ENCODE measurements around the gene DGCR2. TPM values are rescaled to one million over a fixed set of nuclear protein-coding genes. Genes with fewer than 3 reads are reported as not detected.
A peak's percentile ranks its signal among the peaks of the same experiment; 100 is the strongest.
"Not testable (repeated sequence)": the region's sequence is repeated elsewhere in the genome, so short reads cannot be mapped to it uniquely, and the experiment has no call there.

DGCR2 gene
- total RNA-seq, 2 experiments from 2014 or later, result 31.9 to 35.5 TPM

GRCh38 chr22:19027371-19028059 is 94.7 kb downstream of the DGCR2 start:
- H3K9me3 Mint-ChIP-seq; H3K4me1 ChIP-seq (ENCODE audit: insufficient read depth, low read length); H3K27me3 ChIP-seq (ENCODE audit: control insufficient read depth in 1 of 2, insufficient read depth in 2 of 2, low read length in 2 of 2); H3K4me1 Mint-ChIP-seq (ENCODE audit: low read depth); H3K9me3 ChIP-seq (ENCODE audit: control insufficient read depth in 1 of 2, insufficient read depth in 1 of 2, low read length in 2 of 2); DNase-seq; ATAC-seq (ENCODE audit: poor library complexity); intact Hi-C loops (cut with DNase I, micrococcal nuclease); H3K27ac ChIP-seq (ENCODE audit: low read depth in 1 of 2, low read length in 2 of 2); H3K36me3 ChIP-seq (ENCODE audit: insufficient read depth, low read length); H3K36me3 Mint-ChIP-seq (ENCODE audit: low read depth); CTCF ChIA-PET; H3K4me3 Mint-ChIP-seq; H3K27ac Mint-ChIP-seq; POLR2A ChIA-PET; H3K4me3 ChIP-seq (ENCODE audit: low read length): not testable (repeated sequence)
- H3K27me3 Mint-ChIP-seq, result peaks cover 31% of the 10 kb centered on the region

GRCh38 chr22:19026080-19026479 is 96.1 kb downstream of the DGCR2 start:
- ATAC-seq (ENCODE audit: poor library complexity); H3K4me3 Mint-ChIP-seq; intact Hi-C loops (cut with DNase I, micrococcal nuclease); H3K27ac ChIP-seq (ENCODE audit: low read depth in 1 of 2, low read length in 2 of 2); H3K9me3 Mint-ChIP-seq; H3K27me3 ChIP-seq (ENCODE audit: control insufficient read depth in 1 of 2, insufficient read depth in 2 of 2, low read length in 2 of 2); H3K4me1 Mint-ChIP-seq (ENCODE audit: low read depth); H3K27ac Mint-ChIP-seq; H3K9me3 ChIP-seq (ENCODE audit: control insufficient read depth in 1 of 2, insufficient read depth in 1 of 2, low read length in 2 of 2); POLR2A ChIA-PET; H3K36me3 ChIP-seq (ENCODE audit: insufficient read depth, low read length); CTCF ChIA-PET; H3K36me3 Mint-ChIP-seq (ENCODE audit: low read depth); H3K4me3 ChIP-seq (ENCODE audit: low read length); DNase-seq; H3K4me1 ChIP-seq (ENCODE audit: insufficient read depth, low read length): not testable (repeated sequence)
- peaks cover 31% of the 10 kb centered on the region for H3K27me3 Mint-ChIP-seq

DNA sequence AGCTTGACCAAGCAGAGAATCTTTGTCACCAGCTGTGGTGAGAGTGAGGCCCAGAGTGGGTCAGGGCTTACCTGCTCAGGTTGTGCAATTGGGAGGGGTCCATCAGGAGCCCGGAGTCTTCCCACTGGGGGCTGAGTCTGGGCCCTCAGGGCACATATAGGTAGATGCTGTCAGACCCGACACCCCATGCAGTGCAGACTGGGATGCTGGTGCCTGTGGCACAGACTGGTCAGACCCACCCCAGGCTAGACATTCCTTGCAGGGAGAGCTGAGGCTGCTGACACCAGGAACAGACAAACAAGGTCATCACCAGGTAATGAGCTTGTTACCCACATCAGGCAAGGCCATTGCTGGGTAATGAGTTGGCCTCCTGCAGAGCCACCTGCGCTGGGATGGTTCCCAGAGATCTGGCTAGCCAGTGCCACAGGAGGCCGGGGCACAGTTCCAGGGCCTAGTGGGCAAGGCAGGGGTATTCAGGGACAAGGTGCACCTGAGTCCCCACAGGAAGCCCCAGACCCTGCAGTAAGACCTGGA is 97.2 kb downstream of the DGCR2 start:
- H3K36me3 Mint-ChIP-seq (ENCODE audit: low read depth); H3K27ac Mint-ChIP-seq; ATAC-seq (ENCODE audit: poor library complexity); DNase-seq; POLR2A ChIA-PET; H3K9me3 ChIP-seq (ENCODE audit: control insufficient read depth in 1 of 2, insufficient read depth in 1 of 2, low read length in 2 of 2); H3K4me1 ChIP-seq (ENCODE audit: insufficient read depth, low read length); intact Hi-C loops (cut with DNase I, micrococcal nuclease); H3K4me1 Mint-ChIP-seq (ENCODE audit: low read depth); H3K9me3 Mint-ChIP-seq; H3K36me3 ChIP-seq (ENCODE audit: insufficient read depth, low read length); H3K4me3 ChIP-seq (ENCODE audit: low read length); CTCF ChIA-PET; H3K4me3 Mint-ChIP-seq; H3K27ac ChIP-seq (ENCODE audit: low read depth in 1 of 2, low read length in 2 of 2): not testable (repeated sequence)
- peaks cover 7 to 12% of the 10 kb centered on the region in 2 experiments for H3K27me3 ChIP-seq (ENCODE audit: control insufficient read depth in 1 of 2, insufficient read depth in 2 of 2, low read length in 2 of 2)
- peaks cover 31% of the 10 kb centered on the region for H3K27me3 Mint-ChIP-seq

GRCh38 chr22:19023931-19024330 is 98.3 kb downstream of the DGCR2 start:
- CTCF ChIA-PET; H3K9me3 Mint-ChIP-seq; ATAC-seq (ENCODE audit: poor library complexity); intact Hi-C loops (cut with DNase I, micrococcal nuclease); H3K36me3 ChIP-seq (ENCODE audit: insufficient read depth, low read length); H3K4me1 ChIP-seq (ENCODE audit: insufficient read depth, low read length); H3K4me3 ChIP-seq (ENCODE audit: low read length); H3K27ac ChIP-seq (ENCODE audit: low read depth in 1 of 2, low read length in 2 of 2); H3K9me3 ChIP-seq (ENCODE audit: control insufficient read depth in 1 of 2, insufficient read depth in 1 of 2, low read length in 2 of 2); H3K4me1 Mint-ChIP-seq (ENCODE audit: low read depth); H3K4me3 Mint-ChIP-seq; H3K27ac Mint-ChIP-seq; POLR2A ChIA-PET; H3K36me3 Mint-ChIP-seq (ENCODE audit: low read depth); DNase-seq: not testable (repeated sequence)
- H3K27me3 ChIP-seq (ENCODE audit: control insufficient read depth in 1 of 2, insufficient read depth in 2 of 2, low read length in 2 of 2), result peaks cover 12 to 18% of the 10 kb centered on the region in 2 experiments
- peaks cover 35% of the 10 kb centered on the region for H3K27me3 Mint-ChIP-seq

GRCh38 chr22:19022755-19023154 is 99.5 kb downstream of the DGCR2 start:
- H3K4me1 Mint-ChIP-seq (ENCODE audit: low read depth), result no peaks in the 10 kb centered on the region
- DNase-seq, result peak in 3 of 14 experiments; percentile 25 to 40 (median 26)
- no peaks in the 10 kb centered on the region for H3K36me3 Mint-ChIP-seq (ENCODE audit: low read depth)
- H3K27me3 Mint-ChIP-seq, result peaks cover 34% of the 10 kb centered on the region
- H3K27ac Mint-ChIP-seq, result no peak overlapping the region
- H3K36me3 ChIP-seq (ENCODE audit: insufficient read depth, low read length), result no peaks in the 10 kb centered on the region
- intact Hi-C loops (cut with DNase I, micrococcal nuclease), result no loop called here
- no peaks in the 10 kb centered on the region for H3K4me1 ChIP-seq (ENCODE audit: insufficient read depth, low read length)
- no peaks in the 10 kb centered on the region for H3K9me3 Mint-ChIP-seq
- H3K27me3 ChIP-seq (ENCODE audit: control insufficient read depth in 1 of 2, insufficient read depth in 2 of 2, low read length in 2 of 2), result peaks cover 10 to 23% of the 10 kb centered on the region in 2 experiments
- H3K27ac ChIP-seq (ENCODE audit: low read depth in 1 of 2, low read length in 2 of 2), result no peak overlapping the region
- TF ChIP-seq, protein P1, sequence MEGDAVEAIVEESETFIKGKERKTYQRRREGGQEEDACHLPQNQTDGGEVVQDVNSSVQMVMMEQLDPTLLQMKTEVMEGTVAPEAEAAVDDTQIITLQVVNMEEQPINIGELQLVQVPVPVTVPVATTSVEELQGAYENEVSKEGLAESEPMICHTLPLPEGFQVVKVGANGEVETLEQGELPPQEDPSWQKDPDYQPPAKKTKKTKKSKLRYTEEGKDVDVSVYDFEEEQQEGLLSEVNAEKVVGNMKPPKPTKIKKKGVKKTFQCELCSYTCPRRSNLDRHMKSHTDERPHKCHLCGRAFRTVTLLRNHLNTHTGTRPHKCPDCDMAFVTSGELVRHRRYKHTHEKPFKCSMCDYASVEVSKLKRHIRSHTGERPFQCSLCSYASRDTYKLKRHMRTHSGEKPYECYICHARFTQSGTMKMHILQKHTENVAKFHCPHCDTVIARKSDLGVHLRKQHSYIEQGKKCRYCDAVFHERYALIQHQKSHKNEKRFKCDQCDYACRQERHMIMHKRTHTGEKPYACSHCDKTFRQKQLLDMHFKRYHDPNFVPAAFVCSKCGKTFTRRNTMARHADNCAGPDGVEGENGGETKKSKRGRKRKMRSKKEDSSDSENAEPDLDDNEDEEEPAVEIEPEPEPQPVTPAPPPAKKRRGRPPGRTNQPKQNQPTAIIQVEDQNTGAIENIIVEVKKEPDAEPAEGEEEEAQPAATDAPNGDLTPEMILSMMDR (IDR thresholded peaks at IDR 0.05), result no peak
- CTCF ChIA-PET, result no interaction called here
- no peak overlapping the region for H3K4me3 Mint-ChIP-seq
- peaks cover 0 to 10% of the 10 kb centered on the region in 2 experiments for H3K9me3 ChIP-seq (ENCODE audit: control insufficient read depth in 1 of 2, insufficient read depth in 1 of 2, low read length in 2 of 2)
- peak; percentile 84 for ATAC-seq (ENCODE audit: poor library complexity)
- POLR2A ChIA-PET, result no interaction called here
- H3K4me3 ChIP-seq (ENCODE audit: low read length), result no peak overlapping the region
